Measurements from ENCODE around the gene HOXA11. TPM values are rescaled to one million over a fixed set of nuclear protein-coding genes. Genes with fewer than 3 reads are reported as not detected.

HOXA11 gene
- polyA plus RNA-seq, 1 of the 3 experiments (the other 2 are of a cell fraction), result not detected

- Histone ChIP-seq H3K36me3 (replicated peaks in 1 of 2; ENCODE audit: control insufficient read depth in 1 of 2, insufficient read depth in 2 of 2, low read length in 1 of 2) (no peaks in the 10 kb centered on the region), H2AFZ (ENCODE audit: low read depth) (no peak overlapping the region), H3K4me3 (ENCODE audit: low read depth in 2 of 2, low read length in 1 of 2) (no peak overlapping the region), H3K79me2 (ENCODE audit: insufficient read depth) (no peaks in the 10 kb centered on the region), H3K27ac (ENCODE audit: low read depth in 2 of 2, low read length in 1 of 2) (no peak overlapping the region), H3K27me3 (ENCODE audit: insufficient read depth) (peaks cover 100% of the 10 kb centered on the region), H3K9me3 (no peaks in the 10 kb centered on the region), H3K9ac (no peak overlapping the region), H3K4me1 (ENCODE audit: control insufficient read depth in 1 of 2, insufficient read depth in 2 of 2, low read depth in 1 of 2, low read length in 1 of 2) (peaks cover 0 to 2% of the 10 kb centered on the region in 2 experiments; a peak in 1 of 4 replicates), H3K4me2 (no peak overlapping the region), H3F3A (replicated peaks; ENCODE audit: insufficient read depth) (peaks cover 10% of the 10 kb centered on the region), H3K9me2 (no peaks in the 10 kb centered on the region), H4K20me1 (ENCODE audit: insufficient read depth) (peaks cover 13% of the 10 kb centered on the region)
- POLR2A ChIA-PET, result no interaction called here
- WGBS (ENCODE audit: low lambda C conversion rate), result 33% methylated on average over 24 of the region's 25 CpGs
- TF ChIP-seq FOXJ3 (CRISPR knock-in tag; IDR thresholded peaks at IDR 0.05) (no peak), FOXM1 (IDR thresholded peaks at IDR 0.05; ENCODE audit: low read depth) (no peak), GABPA (IDR thresholded peaks at IDR 0.05; ENCODE audit: low read depth) (no peak), YY1 (IDR thresholded peaks at IDR 0.05; ENCODE audit: low read depth) (no peak), SMC3 (IDR thresholded peaks at IDR 0.05; ENCODE audit: low read depth, low read length) (no peak), TCF12 (IDR thresholded peaks at IDR 0.05) (no peak), POLR2AphosphoS5 (IDR thresholded peaks at IDR 0.05; ENCODE audit: low read depth, low read length) (no peak), USF1 (IDR thresholded peaks at IDR 0.05; ENCODE audit: borderline replicate concordance, low read depth) (no peak), NFIC (IDR thresholded peaks at IDR 0.05; ENCODE audit: borderline replicate concordance) (no peak), RXRA (IDR thresholded peaks at IDR 0.05; ENCODE audit: borderline replicate concordance, low read depth) (no peak), MEF2A (IDR thresholded peaks at IDR 0.05; ENCODE audit: borderline replicate concordance, low read depth) (no peak), RAD21 (IDR thresholded peaks at IDR 0.05; ENCODE audit: low read length) (no peak), TEAD4 (IDR thresholded peaks at IDR 0.05; ENCODE audit: borderline replicate concordance, insufficient read depth) (no peak), FOSL2 (IDR thresholded peaks at IDR 0.05; ENCODE audit: borderline replicate concordance, low read depth) (no peak), EZH2phosphoT487 (IDR thresholded peaks at IDR 0.05; ENCODE audit: borderline replicate concordance, low read depth) (no peak)
- TF ChIP-seq, protein P1, sequence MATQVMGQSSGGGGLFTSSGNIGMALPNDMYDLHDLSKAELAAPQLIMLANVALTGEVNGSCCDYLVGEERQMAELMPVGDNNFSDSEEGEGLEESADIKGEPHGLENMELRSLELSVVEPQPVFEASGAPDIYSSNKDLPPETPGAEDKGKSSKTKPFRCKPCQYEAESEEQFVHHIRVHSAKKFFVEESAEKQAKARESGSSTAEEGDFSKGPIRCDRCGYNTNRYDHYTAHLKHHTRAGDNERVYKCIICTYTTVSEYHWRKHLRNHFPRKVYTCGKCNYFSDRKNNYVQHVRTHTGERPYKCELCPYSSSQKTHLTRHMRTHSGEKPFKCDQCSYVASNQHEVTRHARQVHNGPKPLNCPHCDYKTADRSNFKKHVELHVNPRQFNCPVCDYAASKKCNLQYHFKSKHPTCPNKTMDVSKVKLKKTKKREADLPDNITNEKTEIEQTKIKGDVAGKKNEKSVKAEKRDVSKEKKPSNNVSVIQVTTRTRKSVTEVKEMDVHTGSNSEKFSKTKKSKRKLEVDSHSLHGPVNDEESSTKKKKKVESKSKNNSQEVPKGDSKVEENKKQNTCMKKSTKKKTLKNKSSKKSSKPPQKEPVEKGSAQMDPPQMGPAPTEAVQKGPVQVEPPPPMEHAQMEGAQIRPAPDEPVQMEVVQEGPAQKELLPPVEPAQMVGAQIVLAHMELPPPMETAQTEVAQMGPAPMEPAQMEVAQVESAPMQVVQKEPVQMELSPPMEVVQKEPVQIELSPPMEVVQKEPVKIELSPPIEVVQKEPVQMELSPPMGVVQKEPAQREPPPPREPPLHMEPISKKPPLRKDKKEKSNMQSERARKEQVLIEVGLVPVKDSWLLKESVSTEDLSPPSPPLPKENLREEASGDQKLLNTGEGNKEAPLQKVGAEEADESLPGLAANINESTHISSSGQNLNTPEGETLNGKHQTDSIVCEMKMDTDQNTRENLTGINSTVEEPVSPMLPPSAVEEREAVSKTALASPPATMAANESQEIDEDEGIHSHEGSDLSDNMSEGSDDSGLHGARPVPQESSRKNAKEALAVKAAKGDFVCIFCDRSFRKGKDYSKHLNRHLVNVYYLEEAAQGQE (IDR thresholded peaks at IDR 0.05; ENCODE audit: low read depth, low read length), result no peak
- TF ChIP-seq, protein P2, sequence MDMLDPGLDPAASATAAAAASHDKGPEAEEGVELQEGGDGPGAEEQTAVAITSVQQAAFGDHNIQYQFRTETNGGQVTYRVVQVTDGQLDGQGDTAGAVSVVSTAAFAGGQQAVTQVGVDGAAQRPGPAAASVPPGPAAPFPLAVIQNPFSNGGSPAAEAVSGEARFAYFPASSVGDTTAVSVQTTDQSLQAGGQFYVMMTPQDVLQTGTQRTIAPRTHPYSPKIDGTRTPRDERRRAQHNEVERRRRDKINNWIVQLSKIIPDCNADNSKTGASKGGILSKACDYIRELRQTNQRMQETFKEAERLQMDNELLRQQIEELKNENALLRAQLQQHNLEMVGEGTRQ (IDR thresholded peaks at IDR 0.05; ENCODE audit: borderline replicate concordance, low read depth, low read length), result no peak
- TF ChIP-seq, protein P3, sequence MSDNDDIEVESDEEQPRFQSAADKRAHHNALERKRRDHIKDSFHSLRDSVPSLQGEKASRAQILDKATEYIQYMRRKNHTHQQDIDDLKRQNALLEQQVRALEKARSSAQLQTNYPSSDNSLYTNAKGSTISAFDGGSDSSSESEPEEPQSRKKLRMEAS (IDR thresholded peaks at IDR 0.05; ENCODE audit: low read depth), result no peak
- TF ChIP-seq, protein P4, sequence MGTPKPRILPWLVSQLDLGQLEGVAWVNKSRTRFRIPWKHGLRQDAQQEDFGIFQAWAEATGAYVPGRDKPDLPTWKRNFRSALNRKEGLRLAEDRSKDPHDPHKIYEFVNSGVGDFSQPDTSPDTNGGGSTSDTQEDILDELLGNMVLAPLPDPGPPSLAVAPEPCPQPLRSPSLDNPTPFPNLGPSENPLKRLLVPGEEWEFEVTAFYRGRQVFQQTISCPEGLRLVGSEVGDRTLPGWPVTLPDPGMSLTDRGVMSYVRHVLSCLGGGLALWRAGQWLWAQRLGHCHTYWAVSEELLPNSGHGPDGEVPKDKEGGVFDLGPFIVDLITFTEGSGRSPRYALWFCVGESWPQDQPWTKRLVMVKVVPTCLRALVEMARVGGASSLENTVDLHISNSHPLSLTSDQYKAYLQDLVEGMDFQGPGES (IDR thresholded peaks at IDR 0.05; ENCODE audit: low read depth, low read length), result no peak
- CTCF ChIA-PET, result interaction anchor here (0.8 to 12.3 kb wide), 13 partner anchors 2 to 803 kb away, joined by 3 to 205 read pairs (median 4); partner anchors contain the start of genes HOXA10, HOXA3, HOXA7 and HOXA9
- peak; percentile 55 for DNase-seq
These were observed 16.6 kb downstream of the HOXA11 start for GRCh38 chr7:27168265-27168947.
